ENCODE data around the gene SERPINA9.
"Not testable (repeated sequence)": the region's sequence is repeated elsewhere in the genome, so short reads cannot be mapped to it uniquely, and the experiment has no call there.

SERPINA9 gene

DNA sequence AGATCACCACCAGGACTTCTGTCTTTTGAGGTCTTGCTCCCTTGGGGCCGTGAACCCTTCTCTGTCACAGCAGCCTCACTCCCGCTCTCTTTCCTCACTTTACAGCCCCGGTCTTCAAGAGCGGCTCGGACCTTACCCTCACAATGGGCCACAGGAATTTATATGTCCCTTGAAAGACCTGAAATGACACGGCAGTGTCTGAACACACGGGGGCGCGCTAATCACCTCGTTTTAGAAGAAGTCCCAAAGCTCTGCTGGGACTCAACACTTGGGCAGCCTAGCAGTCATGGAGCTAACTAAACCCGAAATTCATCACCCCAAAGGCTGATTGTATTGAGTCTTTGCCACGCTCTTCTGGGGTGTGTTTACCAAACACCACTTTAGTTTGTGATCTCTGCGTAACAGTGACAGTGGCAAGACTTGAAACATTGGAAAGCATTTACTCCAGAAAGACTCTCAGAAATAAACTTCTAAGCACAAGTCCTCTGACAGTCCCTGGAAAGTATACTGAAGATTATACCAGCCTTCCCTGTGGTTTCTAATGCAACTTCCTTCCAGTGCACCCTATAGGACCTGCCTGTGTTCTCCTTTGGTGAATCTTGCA is 52.4 kb downstream of the SERPINA9 start:
- peak; percentile 62 for DNase-seq (ENCODE audit: low spot score)

DNA sequence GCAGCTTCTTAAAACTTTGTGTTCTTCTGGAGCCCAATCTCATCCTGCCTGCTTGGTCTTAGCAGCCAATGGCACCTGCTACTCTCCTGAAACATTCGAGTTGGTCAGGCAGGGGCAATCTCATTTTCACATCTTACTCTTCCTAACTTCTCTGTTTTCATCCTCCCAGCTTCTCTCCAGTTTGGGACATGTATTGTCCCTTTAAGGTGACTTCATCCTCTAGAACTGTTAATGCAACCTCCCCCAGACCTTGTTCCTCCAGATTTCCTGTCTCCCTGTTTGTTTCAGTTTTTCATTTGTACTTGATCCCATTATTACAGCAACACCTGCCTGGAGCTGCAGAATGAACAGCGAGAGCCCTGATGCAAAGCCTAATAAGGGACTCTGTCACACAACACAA is 54.7 kb downstream of the SERPINA9 start:
- no peak for DNase-seq (ENCODE audit: low spot score)

GRCh38 chr14:94417497-94418205 is 58.3 kb downstream of the SERPINA9 start:
- DNase-seq (ENCODE audit: low spot score) = not testable (repeated sequence)

Measured in D341Med (cell line).